ENCODE results near the gene STX1A. TPM values are rescaled to one million over a fixed set of nuclear protein-coding genes. Genes with fewer than 3 reads are reported as not detected.

The STX1A gene
- total RNA-seq, 2 experiments from 2014 or later, result 5.3 to 5.7 TPM

DNA sequence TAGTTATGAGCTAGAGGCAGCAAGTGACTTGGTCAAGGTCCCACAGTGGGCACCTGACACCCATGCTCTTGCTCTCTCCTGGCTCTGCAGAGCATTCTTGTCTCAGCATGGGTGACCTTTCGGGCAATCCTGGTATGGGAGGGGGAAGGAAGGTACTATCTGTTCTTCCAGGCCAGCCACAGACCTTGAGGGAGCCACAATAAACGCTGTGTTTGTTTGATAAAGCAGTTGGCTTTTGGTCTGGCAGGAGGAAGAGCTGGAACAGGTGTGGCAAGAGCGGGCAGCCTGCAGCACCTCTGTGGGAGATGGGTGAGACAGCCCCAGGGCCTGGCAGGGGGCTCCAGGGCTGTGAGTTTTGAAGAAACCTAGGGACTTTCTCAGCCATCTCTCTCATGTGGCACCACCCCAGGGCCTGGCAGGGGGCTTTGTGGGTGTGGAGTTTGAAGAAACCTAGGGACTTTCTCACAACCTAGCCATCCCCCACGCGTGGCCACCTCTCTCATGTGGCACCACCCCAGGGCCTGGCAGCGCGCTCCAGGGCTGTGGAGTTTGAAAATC is 39.2 kb upstream of the STX1A start:
- TF ChIP-seq, protein P1, sequence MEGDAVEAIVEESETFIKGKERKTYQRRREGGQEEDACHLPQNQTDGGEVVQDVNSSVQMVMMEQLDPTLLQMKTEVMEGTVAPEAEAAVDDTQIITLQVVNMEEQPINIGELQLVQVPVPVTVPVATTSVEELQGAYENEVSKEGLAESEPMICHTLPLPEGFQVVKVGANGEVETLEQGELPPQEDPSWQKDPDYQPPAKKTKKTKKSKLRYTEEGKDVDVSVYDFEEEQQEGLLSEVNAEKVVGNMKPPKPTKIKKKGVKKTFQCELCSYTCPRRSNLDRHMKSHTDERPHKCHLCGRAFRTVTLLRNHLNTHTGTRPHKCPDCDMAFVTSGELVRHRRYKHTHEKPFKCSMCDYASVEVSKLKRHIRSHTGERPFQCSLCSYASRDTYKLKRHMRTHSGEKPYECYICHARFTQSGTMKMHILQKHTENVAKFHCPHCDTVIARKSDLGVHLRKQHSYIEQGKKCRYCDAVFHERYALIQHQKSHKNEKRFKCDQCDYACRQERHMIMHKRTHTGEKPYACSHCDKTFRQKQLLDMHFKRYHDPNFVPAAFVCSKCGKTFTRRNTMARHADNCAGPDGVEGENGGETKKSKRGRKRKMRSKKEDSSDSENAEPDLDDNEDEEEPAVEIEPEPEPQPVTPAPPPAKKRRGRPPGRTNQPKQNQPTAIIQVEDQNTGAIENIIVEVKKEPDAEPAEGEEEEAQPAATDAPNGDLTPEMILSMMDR (conservative IDR thresholded peaks at IDR 0.05; ENCODE audit: low read length), result no peak
- TF ChIP-seq EZH2phosphoT487 (IDR thresholded peaks at IDR 0.05; ENCODE audit: borderline replicate concordance, low read depth, low read length), result no peak

DNA sequence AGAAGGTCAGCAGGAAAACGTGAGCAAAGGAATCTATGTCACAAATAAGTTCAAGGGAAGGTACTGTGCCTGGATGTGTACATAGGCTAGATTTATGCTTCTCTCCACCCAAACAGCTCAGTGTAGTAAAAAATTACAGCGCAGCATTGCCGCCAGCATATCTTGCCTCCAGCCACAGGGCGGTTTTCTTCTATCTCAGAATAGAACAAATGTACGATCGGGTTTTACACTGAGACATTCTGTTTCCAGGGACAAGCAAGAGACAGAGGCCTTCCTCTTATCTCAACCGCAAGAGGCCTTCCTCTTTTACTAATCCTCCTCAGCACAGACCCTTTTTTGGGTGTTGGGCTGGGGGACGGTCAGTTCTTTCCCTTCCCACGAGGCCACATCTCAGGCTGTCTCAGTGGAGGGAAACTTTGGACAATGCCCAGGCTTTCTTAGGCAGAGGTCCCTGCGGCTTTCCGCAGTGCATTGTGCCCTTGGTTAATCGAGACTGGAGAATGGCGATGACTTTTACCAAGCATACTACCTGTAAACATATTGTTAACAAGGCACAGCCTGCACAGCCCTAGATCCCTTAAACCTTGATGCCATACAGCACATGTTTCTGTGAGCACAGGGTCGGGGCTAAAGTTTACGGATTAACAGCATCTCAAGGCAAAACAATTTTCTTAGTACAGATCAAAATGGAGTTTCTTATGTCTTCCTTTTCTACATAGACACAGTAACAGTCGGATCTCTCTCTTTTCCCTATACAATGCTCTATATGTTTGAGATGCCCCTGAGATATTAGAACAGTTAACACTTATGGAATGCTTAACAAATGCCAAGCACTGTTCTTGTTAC is 30.7 kb upstream of the STX1A start:
- CTCF ChIA-PET (ENCODE audit: unreplicated experiment), result no interaction called here
- POLR2A ChIA-PET, result no interaction called here

More for the DNA sequence above, 39.2 kb upstream of the STX1A start:
- H3K4me3 ChIP-seq (ENCODE audit: low read depth, low read length, poor library complexity, severe bottlenecking), result no peak overlapping the region
- no peaks in the 10 kb centered on the region for H3K9me2 ChIP-seq (ENCODE audit: insufficient read depth, low read length)
- no peaks in the 10 kb centered on the region for H3K36me3 ChIP-seq (ENCODE audit: insufficient read depth, low read length)
- intact Hi-C loops (cut with micrococcal nuclease; ENCODE audit: unreplicated experiment), result no loop called here
- no TSS peak for BruUV-seq (replicated peaks)
- no peak for DNase-seq (ENCODE audit: low spot score)
- no peaks in the 10 kb centered on the region for H4K20me1 ChIP-seq (ENCODE audit: insufficient read depth, low read length)
- ChIA-PET CTCF (ENCODE audit: unreplicated experiment) (no interaction called here), POLR2A (interaction anchor here (1.1 kb wide), 1 partner anchor 74 kb away, joined by 3 read pairs; no protein-coding TSS in a partner anchor)
- no peaks in the 10 kb centered on the region for H3K4me1 ChIP-seq (ENCODE audit: insufficient read depth, low read length, poor library complexity, severe bottlenecking)
- H3K4me2 ChIP-seq (ENCODE audit: low read length), result no peak overlapping the region
- no peak overlapping the region for H3K27ac ChIP-seq (ENCODE audit: low read depth, low read length, poor library complexity, severe bottlenecking)
- H2AFZ ChIP-seq (ENCODE audit: low read length), result no peak overlapping the region
- no peaks in the 10 kb centered on the region for H3K9me3 ChIP-seq (ENCODE audit: low read length)
- no peaks in the 10 kb centered on the region for H3K79me2 ChIP-seq (ENCODE audit: insufficient read depth, low read depth, low read length)

More for the DNA sequence above, 30.7 kb upstream of the STX1A start:
- Histone ChIP-seq H3K4me2 (ENCODE audit: low read length) (no peak overlapping the region), H3K79me2 (ENCODE audit: insufficient read depth, low read depth, low read length) (no peaks in the 10 kb centered on the region), H3K36me3 (ENCODE audit: insufficient read depth, low read length) (no peaks in the 10 kb centered on the region), H3K27ac (ENCODE audit: low read depth, low read length, poor library complexity, severe bottlenecking) (no peak overlapping the region), H4K20me1 (ENCODE audit: insufficient read depth, low read length) (no peaks in the 10 kb centered on the region), H2AFZ (ENCODE audit: low read length) (no peak overlapping the region), H3K4me1 (ENCODE audit: insufficient read depth, low read length, poor library complexity, severe bottlenecking) (no peaks in the 10 kb centered on the region), H3K4me3 (ENCODE audit: low read depth, low read length, poor library complexity, severe bottlenecking) (no peak overlapping the region), H3K9me3 (ENCODE audit: low read length) (no peaks in the 10 kb centered on the region), H3K9me2 (ENCODE audit: insufficient read depth, low read length) (no peaks in the 10 kb centered on the region)
- intact Hi-C loops (cut with micrococcal nuclease; ENCODE audit: unreplicated experiment), result no loop called here
- BruUV-seq (replicated peaks), result no TSS peak
- TF ChIP-seq, protein P1 (conservative IDR thresholded peaks at IDR 0.05; ENCODE audit: low read length), result no peak
- TF ChIP-seq EZH2phosphoT487 (IDR thresholded peaks at IDR 0.05; ENCODE audit: borderline replicate concordance, low read depth, low read length), result no peak
- DNase-seq (ENCODE audit: low spot score), result no peak

Data from OCI-LY7 (cell line).